ENCODE data around the gene TASP1.
"Not testable (repeated sequence)": the region's sequence is repeated elsewhere in the genome, so short reads cannot be mapped to it uniquely, and the experiment has no call there.

The TASP1 gene

DNA sequence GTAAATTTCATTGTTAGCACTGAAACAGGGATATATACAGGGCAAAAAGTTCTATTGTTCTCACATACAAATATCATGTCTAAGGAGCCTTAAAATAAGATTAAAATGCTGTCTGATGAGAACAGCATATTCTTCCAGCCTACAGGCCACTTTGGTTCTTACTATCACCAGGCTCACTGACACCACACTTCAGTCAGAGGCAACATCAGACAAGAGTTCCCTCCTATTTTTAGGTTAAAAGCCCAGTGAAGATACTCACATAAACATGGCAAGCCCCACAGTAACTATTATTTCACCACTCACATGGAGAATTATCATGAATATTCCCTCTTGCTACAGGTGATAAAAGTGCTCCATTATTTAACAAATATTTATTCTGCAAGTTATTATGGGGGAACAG is 241.9 kb downstream of the TASP1 start:
- no peak for DNase-seq (ENCODE audit: low read depth in 2 of 2)
- TF ChIP-seq CTCF (IDR thresholded peaks at IDR 0.05; ENCODE audit: low read depth, low read length), result no peak
- no peak overlapping the region for H3K4me3 ChIP-seq (replicated peaks in 1 of 2; ENCODE audit: low read depth in 2 of 2, low read length in 2 of 2)

- TF ChIP-seq CTCF (IDR thresholded peaks at IDR 0.05; ENCODE audit: low read depth, low read length), result no peak
- DNase-seq (ENCODE audit: low read depth in 2 of 2), result no peak
Observed at GRCh38 chr20:13396022-13396421, 242.7 kb downstream of the TASP1 start.

GRCh38 chr20:13395232-13395631 is 243.5 kb downstream of the TASP1 start:
- H3K4me3 ChIP-seq (replicated peaks in 1 of 2; ENCODE audit: low read depth in 2 of 2, low read length in 2 of 2), result no peak overlapping the region
- DNase-seq (ENCODE audit: low read depth in 2 of 2), result no peak
- no peak for TF ChIP-seq CTCF (IDR thresholded peaks at IDR 0.05; ENCODE audit: low read depth, low read length)

More at GRCh38 chr20:13396022-13396421, 242.7 kb downstream of the TASP1 start:
- H3K4me3 ChIP-seq (replicated peaks in 1 of 2; ENCODE audit: low read depth in 2 of 2, low read length in 2 of 2), result no peak overlapping the region

- H3K4me3 ChIP-seq (replicated peaks in 1 of 2; ENCODE audit: low read depth in 2 of 2, low read length in 2 of 2), result no peak overlapping the region
- no peak for DNase-seq (ENCODE audit: low read depth in 2 of 2)
- no peak for TF ChIP-seq CTCF (IDR thresholded peaks at IDR 0.05; ENCODE audit: low read depth, low read length)
Observed at GRCh38 chr20:13392391-13392790, 246.3 kb downstream of the TASP1 start.

DNA sequence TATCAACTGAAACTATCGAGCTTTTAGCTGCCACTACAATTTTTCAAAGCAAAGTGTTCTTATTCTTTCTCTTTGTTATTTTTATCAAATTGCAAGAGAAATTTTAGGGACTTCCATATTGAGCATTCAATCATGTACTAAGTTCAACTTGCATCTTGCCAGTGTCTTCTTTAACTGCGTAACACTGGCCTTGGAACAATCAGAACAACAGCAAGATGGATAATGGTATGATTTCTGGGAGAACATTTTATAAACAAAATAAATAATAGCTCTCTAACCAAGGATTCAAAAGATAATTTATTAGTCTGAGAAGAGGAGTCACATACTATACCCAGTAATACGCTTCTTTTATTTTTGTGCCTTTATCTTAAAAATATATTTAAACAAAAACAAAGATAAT is 249.6 kb downstream of the TASP1 start:
- no peak for DNase-seq (ENCODE audit: low read depth in 2 of 2)
- no peak for TF ChIP-seq CTCF (IDR thresholded peaks at IDR 0.05; ENCODE audit: low read depth, low read length)
- H3K4me3 ChIP-seq (replicated peaks in 1 of 2; ENCODE audit: low read depth in 2 of 2, low read length in 2 of 2), result no peak overlapping the region

GRCh38 chr20:13384132-13384531 is 254.6 kb downstream of the TASP1 start:
- no peak for DNase-seq (ENCODE audit: low read depth in 2 of 2)
- TF ChIP-seq CTCF (IDR thresholded peaks at IDR 0.05; ENCODE audit: low read depth, low read length), result no peak

GRCh38 chr20:13382786-13383185 is 255.9 kb downstream of the TASP1 start:
- TF ChIP-seq CTCF (IDR thresholded peaks at IDR 0.05; ENCODE audit: low read depth, low read length), result no peak
- no peak for DNase-seq (ENCODE audit: low read depth in 2 of 2)
- H3K4me3 ChIP-seq (replicated peaks in 1 of 2; ENCODE audit: low read depth in 2 of 2, low read length in 2 of 2), result no peak overlapping the region

More at GRCh38 chr20:13384132-13384531, 254.6 kb downstream of the TASP1 start:
- no peak overlapping the region for H3K4me3 ChIP-seq (replicated peaks in 1 of 2; ENCODE audit: low read depth in 2 of 2, low read length in 2 of 2)

DNA sequence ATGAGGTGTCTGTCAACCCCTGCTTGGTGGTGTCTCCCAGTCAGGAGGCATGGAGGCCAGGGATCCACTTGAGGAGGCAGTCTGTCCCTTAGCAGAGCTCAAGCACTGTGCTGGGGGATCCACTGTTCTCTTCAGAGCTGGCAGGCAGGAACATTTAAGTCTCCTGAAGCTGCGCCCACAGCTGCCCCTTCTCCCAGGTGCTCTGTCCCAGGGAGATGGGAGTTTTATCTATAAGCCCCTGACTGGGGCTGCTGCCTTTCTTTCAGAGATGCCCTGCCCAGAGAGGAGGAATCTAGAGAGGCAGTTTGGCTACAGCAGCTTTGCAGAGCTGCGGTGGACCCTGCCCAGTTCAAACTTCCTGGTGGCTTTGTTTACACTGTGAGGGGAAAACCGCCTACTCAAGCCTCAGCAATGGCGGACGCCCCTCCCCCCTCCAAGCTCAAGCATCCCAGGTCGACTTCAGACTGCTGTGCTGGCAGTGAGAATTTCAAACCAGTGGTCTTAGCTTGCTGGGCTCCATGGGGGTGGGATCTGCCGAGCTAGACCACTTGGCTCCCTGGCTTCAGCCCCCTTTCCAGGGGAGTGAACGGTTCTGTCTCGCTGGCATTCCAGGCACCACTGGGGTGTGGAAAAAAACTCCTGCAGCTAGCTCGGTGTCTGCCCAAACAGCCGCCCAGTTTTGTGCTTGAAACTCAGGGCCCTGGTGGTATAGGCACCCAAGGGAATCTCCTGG is 258.1 kb downstream of the TASP1 start:
- not testable (repeated sequence) for DNase-seq (ENCODE audit: low read depth in 2 of 2); H3K4me3 ChIP-seq (replicated peaks in 1 of 2; ENCODE audit: low read depth in 2 of 2, low read length in 2 of 2)

All from cardiac fibroblast (primary cell).